Measurements from ENCODE around the gene PPM1H.
"Not testable (repeated sequence)": the region's sequence is repeated elsewhere in the genome, so short reads cannot be mapped to it uniquely, and the experiment has no call there.

PPM1H gene

GRCh38 chr12:62966446-62966989 is 31.6 kb upstream of the PPM1H start:
- not testable (repeated sequence) for H4K8ac ChIP-seq (ENCODE audit: low read depth, low read length); H4K5ac ChIP-seq (ENCODE audit: low read length); H3K79me2 ChIP-seq (ENCODE audit: control insufficient read depth, insufficient read depth, low read length); H2BK5ac ChIP-seq (ENCODE audit: low read length); H3K18ac ChIP-seq (ENCODE audit: low read length); H3K79me1 ChIP-seq (ENCODE audit: low read length); H3K4me3 ChIP-seq (ENCODE audit: low read length); H3K4me1 ChIP-seq (ENCODE audit: control insufficient read depth, low read depth, low read length); H3K9ac ChIP-seq (ENCODE audit: low read length); H3K4ac ChIP-seq (ENCODE audit: low read depth, low read length); H3K4me2 ChIP-seq (ENCODE audit: low read length); H2BK120ac ChIP-seq (ENCODE audit: low read depth, low read length); H3K36me3 ChIP-seq (ENCODE audit: control insufficient read depth, insufficient read depth, low read length); H3K27ac ChIP-seq (ENCODE audit: low read depth, low read length); H3K23ac ChIP-seq (ENCODE audit: low read length); H2AK5ac ChIP-seq (ENCODE audit: low read length); H3K56ac ChIP-seq (ENCODE audit: low read length); H3K27me3 ChIP-seq (ENCODE audit: insufficient read depth, low read length, poor library complexity); H2BK15ac ChIP-seq (replicated peaks; ENCODE audit: low read depth)
- DNase-seq = peak; percentile 11
- no CpG with 5 or more reads among the region's 8 CpGs for WGBS (ENCODE audit: extremely low coverage, insufficient coverage, low lambda C conversion rate)

- not testable (repeated sequence) for H3K18ac ChIP-seq (ENCODE audit: low read length); H3K79me2 ChIP-seq (ENCODE audit: control insufficient read depth, insufficient read depth, low read length); DNase-seq; H3K4ac ChIP-seq (ENCODE audit: low read depth, low read length); H3K27me3 ChIP-seq (ENCODE audit: insufficient read depth, low read length, poor library complexity); H3K4me3 ChIP-seq (ENCODE audit: low read length); H2BK15ac ChIP-seq (replicated peaks; ENCODE audit: low read depth); H3K56ac ChIP-seq (ENCODE audit: low read length); H4K8ac ChIP-seq (ENCODE audit: low read depth, low read length); H3K36me3 ChIP-seq (ENCODE audit: control insufficient read depth, insufficient read depth, low read length); H3K9ac ChIP-seq (ENCODE audit: low read length); H2AK5ac ChIP-seq (ENCODE audit: low read length); H3K4me2 ChIP-seq (ENCODE audit: low read length); H3K4me1 ChIP-seq (ENCODE audit: control insufficient read depth, low read depth, low read length); H4K5ac ChIP-seq (ENCODE audit: low read length); H3K23ac ChIP-seq (ENCODE audit: low read length); H3K27ac ChIP-seq (ENCODE audit: low read depth, low read length); H3K79me1 ChIP-seq (ENCODE audit: low read length); H2BK5ac ChIP-seq (ENCODE audit: low read length); H2BK120ac ChIP-seq (ENCODE audit: low read depth, low read length)
- WGBS (ENCODE audit: extremely low coverage, insufficient coverage, low lambda C conversion rate) = no CpG with 5 or more reads among the region's 4 CpGs
These were observed 30.8 kb upstream of the PPM1H start for GRCh38 chr12:62965700-62966099.

GRCh38 chr12:62965242-62965641 is 30.3 kb upstream of the PPM1H start:
- not testable (repeated sequence) for H3K18ac ChIP-seq (ENCODE audit: low read length); H3K27me3 ChIP-seq (ENCODE audit: insufficient read depth, low read length, poor library complexity); H3K4me3 ChIP-seq (ENCODE audit: low read length); DNase-seq; H3K36me3 ChIP-seq (ENCODE audit: control insufficient read depth, insufficient read depth, low read length); H3K79me1 ChIP-seq (ENCODE audit: low read length); H3K56ac ChIP-seq (ENCODE audit: low read length); H2BK5ac ChIP-seq (ENCODE audit: low read length); H3K4me2 ChIP-seq (ENCODE audit: low read length); H2AK5ac ChIP-seq (ENCODE audit: low read length); H2BK120ac ChIP-seq (ENCODE audit: low read depth, low read length); H2BK15ac ChIP-seq (replicated peaks; ENCODE audit: low read depth); H3K4me1 ChIP-seq (ENCODE audit: control insufficient read depth, low read depth, low read length); H3K27ac ChIP-seq (ENCODE audit: low read depth, low read length); H4K5ac ChIP-seq (ENCODE audit: low read length); H3K4ac ChIP-seq (ENCODE audit: low read depth, low read length); H3K23ac ChIP-seq (ENCODE audit: low read length); H3K9ac ChIP-seq (ENCODE audit: low read length); H4K8ac ChIP-seq (ENCODE audit: low read depth, low read length); H3K79me2 ChIP-seq (ENCODE audit: control insufficient read depth, insufficient read depth, low read length)
- WGBS (ENCODE audit: extremely low coverage, insufficient coverage, low lambda C conversion rate) = no CpG with 5 or more reads among the region's 11 CpGs

- no peak overlapping the region for H3K4ac ChIP-seq (ENCODE audit: low read depth, low read length)
- H3K9ac ChIP-seq (ENCODE audit: low read length) = no peak overlapping the region
- H3K56ac ChIP-seq (ENCODE audit: low read length) = no peak overlapping the region
- no peak overlapping the region for H4K5ac ChIP-seq (ENCODE audit: low read length)
- H3K18ac ChIP-seq (ENCODE audit: low read length) = no peak overlapping the region
- H3K79me2 ChIP-seq (ENCODE audit: control insufficient read depth, insufficient read depth, low read length) = no peaks in the 10 kb centered on the region
- no peak overlapping the region for H2BK15ac ChIP-seq (replicated peaks; ENCODE audit: low read depth)
- H3K4me2 ChIP-seq (ENCODE audit: low read length) = no peak overlapping the region
- no peak overlapping the region for H4K8ac ChIP-seq (ENCODE audit: low read depth, low read length)
- no CpG with 5 or more reads among the region's 2 CpGs for WGBS (ENCODE audit: extremely low coverage, insufficient coverage, low lambda C conversion rate)
- DNase-seq = no peak
- H3K79me1 ChIP-seq (ENCODE audit: low read length) = no peaks in the 10 kb centered on the region
- no peak overlapping the region for H3K4me3 ChIP-seq (ENCODE audit: low read length)
- H3K23ac ChIP-seq (ENCODE audit: low read length) = no peak overlapping the region
- H2BK5ac ChIP-seq (ENCODE audit: low read length) = no peak overlapping the region
- no peaks in the 10 kb centered on the region for H3K4me1 ChIP-seq (ENCODE audit: control insufficient read depth, low read depth, low read length)
- H3K27me3 ChIP-seq (ENCODE audit: insufficient read depth, low read length, poor library complexity) = no peaks in the 10 kb centered on the region
- H3K27ac ChIP-seq (ENCODE audit: low read depth, low read length) = no peak overlapping the region
- no peak overlapping the region for H2AK5ac ChIP-seq (ENCODE audit: low read length)
- no peaks in the 10 kb centered on the region for H3K36me3 ChIP-seq (ENCODE audit: control insufficient read depth, insufficient read depth, low read length)
- H2BK120ac ChIP-seq (ENCODE audit: low read depth, low read length) = no peak overlapping the region
These were observed 28.6 kb upstream of the PPM1H start for GRCh38 chr12:62963486-62964041.

- Histone ChIP-seq H3K27ac (ENCODE audit: low read depth, low read length) (no peak overlapping the region), H3K79me2 (ENCODE audit: control insufficient read depth, insufficient read depth, low read length) (no peaks in the 10 kb centered on the region), H3K18ac (ENCODE audit: low read length) (no peak overlapping the region), H2AK5ac (ENCODE audit: low read length) (no peak overlapping the region), H3K56ac (ENCODE audit: low read length) (no peak overlapping the region), H4K5ac (ENCODE audit: low read length) (no peak overlapping the region), H3K79me1 (ENCODE audit: low read length) (no peaks in the 10 kb centered on the region), H3K4me2 (ENCODE audit: low read length) (no peak overlapping the region), H2BK15ac (replicated peaks; ENCODE audit: low read depth) (no peak overlapping the region), H3K9ac (ENCODE audit: low read length) (no peak overlapping the region), H3K4ac (ENCODE audit: low read depth, low read length) (no peak overlapping the region), H4K8ac (ENCODE audit: low read depth, low read length) (no peak overlapping the region), H2BK120ac (ENCODE audit: low read depth, low read length) (no peak overlapping the region), H3K23ac (ENCODE audit: low read length) (no peak overlapping the region), H2BK5ac (ENCODE audit: low read length) (no peak overlapping the region), H3K4me3 (ENCODE audit: low read length) (no peak overlapping the region), H3K36me3 (ENCODE audit: control insufficient read depth, insufficient read depth, low read length) (no peaks in the 10 kb centered on the region), H3K27me3 (ENCODE audit: insufficient read depth, low read length, poor library complexity) (no peaks in the 10 kb centered on the region), H3K4me1 (ENCODE audit: control insufficient read depth, low read depth, low read length) (no peaks in the 10 kb centered on the region)
- WGBS (ENCODE audit: extremely low coverage, insufficient coverage, low lambda C conversion rate) = no CpG with 5 or more reads among the region's 1 CpG
- DNase-seq = no peak
These were observed 25.4 kb upstream of the PPM1H start for GRCh38 chr12:62960324-62960723.

- no peak overlapping the region for H2BK15ac ChIP-seq (replicated peaks; ENCODE audit: low read depth)
These were observed 24.8 kb upstream of the PPM1H start for GRCh38 chr12:62959745-62960144.

More at GRCh38 chr12:62959745-62960144, 24.8 kb upstream of the PPM1H start:
- H3K23ac ChIP-seq (ENCODE audit: low read length) = no peak overlapping the region
- no peak overlapping the region for H3K4me2 ChIP-seq (ENCODE audit: low read length)
- no peaks in the 10 kb centered on the region for H3K79me1 ChIP-seq (ENCODE audit: low read length)
- no CpG with 5 or more reads among the region's 8 CpGs for WGBS (ENCODE audit: extremely low coverage, insufficient coverage, low lambda C conversion rate)
- no peak overlapping the region for H3K4ac ChIP-seq (ENCODE audit: low read depth, low read length)
- no peak for DNase-seq
- no peak overlapping the region for H3K9ac ChIP-seq (ENCODE audit: low read length)
- no peaks in the 10 kb centered on the region for H3K36me3 ChIP-seq (ENCODE audit: control insufficient read depth, insufficient read depth, low read length)
- H2BK5ac ChIP-seq (ENCODE audit: low read length) = no peak overlapping the region
- H3K4me1 ChIP-seq (ENCODE audit: control insufficient read depth, low read depth, low read length) = no peaks in the 10 kb centered on the region
- H3K18ac ChIP-seq (ENCODE audit: low read length) = no peak overlapping the region
- H2BK120ac ChIP-seq (ENCODE audit: low read depth, low read length) = no peak overlapping the region
- no peak overlapping the region for H3K4me3 ChIP-seq (ENCODE audit: low read length)
- H3K27me3 ChIP-seq (ENCODE audit: insufficient read depth, low read length, poor library complexity) = no peaks in the 10 kb centered on the region
- no peak overlapping the region for H2AK5ac ChIP-seq (ENCODE audit: low read length)
- no peak overlapping the region for H3K56ac ChIP-seq (ENCODE audit: low read length)
- H4K5ac ChIP-seq (ENCODE audit: low read length) = no peak overlapping the region
- no peaks in the 10 kb centered on the region for H3K79me2 ChIP-seq (ENCODE audit: control insufficient read depth, insufficient read depth, low read length)
- no peak overlapping the region for H3K27ac ChIP-seq (ENCODE audit: low read depth, low read length)
- H4K8ac ChIP-seq (ENCODE audit: low read depth, low read length) = no peak overlapping the region
